Suprapubic skin (tissue), 4 donors: ENCODE data around the gene ZNF804A. TPM values are rescaled to one million over a fixed set of nuclear protein-coding genes. Genes with fewer than 3 reads are reported as not detected.

Experiments used
- DNase-seq, 2 donors: peaks; one replicate each; pipeline ENCODE4 v3.0.0-alpha.2; 2019; ENCODE audit warnings: low spot score in 2 of 2
- H3K27ac ChIP-seq: fragments of 200-600 bp; sonication (generic); one replicate; pipeline ENCODE4 v1.5.1; 2019
- H3K27me3 ChIP-seq: fragments of 200-600 bp; sonication (generic); one replicate; pipeline ENCODE4 v1.5.1; 2019
- H3K36me3 ChIP-seq: fragments of 200-600 bp; sonication (generic); one replicate; pipeline ENCODE4 v1.5.1; 2019
- H3K4me1 ChIP-seq: fragments of 200-600 bp; sonication (generic); one replicate; pipeline ENCODE4 v1.5.1; 2019
- H3K4me3 ChIP-seq: fragments of 200-600 bp; sonication (generic); one replicate; pipeline ENCODE4 v1.5.1; 2019; ENCODE audit warnings: mild to moderate bottlenecking
- H3K9me3 ChIP-seq: fragments of 200-600 bp; sonication (generic); one replicate; pipeline ENCODE4 v1.5.1; 2019
- CTCF ChIP-seq, 2 donors: fragments of 200-600 bp in 1 of 2; fragments of 450-650 bp in 1 of 2; sonication (generic) in 1 of 2; IDR thresholded peaks; one replicate each; pipeline ENCODE4 v1.5.1; 2016 to 2019; ENCODE audit warnings: antibody characterized with exemption in 2 of 2, mild to moderate bottlenecking in 1 of 2, moderate library complexity in 1 of 2
- EP300 ChIP-seq: sonication (generic); formaldehyde crosslinking; IDR thresholded peaks from one replicate; pipeline ENCODE4 v1.6.1; 2017; ENCODE audit warnings: antibody characterized with exemption
- POLR2A ChIP-seq, 2 donors: fragments of 450-650 bp; IDR thresholded peaks; one replicate each; pipeline ENCODE4 v1.6.1; 2017; ENCODE audit warnings: antibody characterized with exemption in 2 of 2, mild to moderate bottlenecking in 2 of 2, moderate library complexity in 2 of 2
- POLR2AphosphoS5 ChIP-seq, 3 donors: sonication (generic); formaldehyde crosslinking; IDR thresholded peaks; one replicate each; pipeline ENCODE4 v1.6.1; 2017; ENCODE audit warnings: antibody characterized with exemption in 3 of 3
- WGBS: methylation state at CpG from one replicate; pipeline ENCODE4 v1.1.5; 2018; 5-methylcytosine and 5-hydroxymethylcytosine counted together
- total RNA-seq, 4 donors: library from RNA; depleted of rRNA; stranded (reverse); fragments of >200 nt; gene quantifications; one replicate each; pipeline ENCODE4 v1.1.0, GENCODE V29; 2016

ZNF804A gene
- total RNA-seq, 4 donors from 2014 or later = 1.0 TPM; not detected in 3

- H3K36me3 ChIP-seq = no peaks in the 10 kb centered on the region
- no peak overlapping the region for H3K27ac ChIP-seq
- no peak overlapping the region for H3K4me3 ChIP-seq
- no peaks in the 10 kb centered on the region for H3K27me3 ChIP-seq
- H3K9me3 ChIP-seq = no peaks in the 10 kb centered on the region
- WGBS = 88% methylated on average over 5 of the region's 10 CpGs
- TF ChIP-seq POLR2AphosphoS5 (IDR thresholded peaks at IDR 0.05) (no peak), EP300 (no peak), POLR2A (IDR thresholded peaks at IDR 0.05) (no peak), CTCF (IDR thresholded peaks at IDR 0.05) (no peak)
- no peaks in the 10 kb centered on the region for H3K4me1 ChIP-seq
- no peak for DNase-seq
Measured at GRCh38 chr2:184681642-184682321, 83.5 kb downstream of the ZNF804A start.

- Histone ChIP-seq H3K27me3 (no peaks in the 10 kb centered on the region), H3K4me3 (no peak overlapping the region), H3K36me3 (no peaks in the 10 kb centered on the region), H3K9me3 (no peaks in the 10 kb centered on the region), H3K27ac (no peak overlapping the region), H3K4me1 (no peaks in the 10 kb centered on the region)
- 23% methylated on average over 3 of the region's 3 CpGs for WGBS
- no peak for DNase-seq
- TF ChIP-seq EP300 (no peak), POLR2AphosphoS5 (IDR thresholded peaks at IDR 0.05) (no peak), POLR2A (IDR thresholded peaks at IDR 0.05) (no peak), CTCF (IDR thresholded peaks at IDR 0.05) (no peak)
Measured at GRCh38 chr2:184683911-184684310, 85.6 kb downstream of the ZNF804A start.

GRCh38 chr2:184685999-184686841 is 87.9 kb downstream of the ZNF804A start:
- H3K27me3 ChIP-seq = no peaks in the 10 kb centered on the region
- no peaks in the 10 kb centered on the region for H3K36me3 ChIP-seq
- H3K4me1 ChIP-seq = no peaks in the 10 kb centered on the region
- H3K9me3 ChIP-seq = no peaks in the 10 kb centered on the region
- H3K4me3 ChIP-seq = no peak overlapping the region
- TF ChIP-seq POLR2AphosphoS5 (IDR thresholded peaks at IDR 0.05) (no peak), CTCF (IDR thresholded peaks at IDR 0.05) (no peak), EP300 (no peak), POLR2A (IDR thresholded peaks at IDR 0.05) (no peak)
- no peak for DNase-seq
- WGBS = 72% methylated on average over 4 of the region's 6 CpGs
- no peak overlapping the region for H3K27ac ChIP-seq

GRCh38 chr2:184689638-184690037 is 91.3 kb downstream of the ZNF804A start:
- H3K9me3 ChIP-seq = no peaks in the 10 kb centered on the region
- H3K27ac ChIP-seq = no peak overlapping the region
- H3K36me3 ChIP-seq = no peaks in the 10 kb centered on the region
- no peak for DNase-seq
- H3K27me3 ChIP-seq = no peaks in the 10 kb centered on the region
- no peak overlapping the region for H3K4me3 ChIP-seq
- WGBS = 80% methylated on average over 1 of the region's 1 CpG
- H3K4me1 ChIP-seq = no peaks in the 10 kb centered on the region
- no peak for TF ChIP-seq POLR2AphosphoS5 (IDR thresholded peaks at IDR 0.05)
- no peak for TF ChIP-seq EP300
- TF ChIP-seq CTCF (IDR thresholded peaks at IDR 0.05) = no peak
- TF ChIP-seq POLR2A (IDR thresholded peaks at IDR 0.05) = no peak

- no peak overlapping the region for H3K27ac ChIP-seq
- no peaks in the 10 kb centered on the region for H3K9me3 ChIP-seq
- no peak overlapping the region for H3K4me3 ChIP-seq
- H3K36me3 ChIP-seq = no peaks in the 10 kb centered on the region
- no peaks in the 10 kb centered on the region for H3K27me3 ChIP-seq
- 57% methylated on average over 3 of the region's 3 CpGs for WGBS
- DNase-seq = no peak
- TF ChIP-seq POLR2A (IDR thresholded peaks at IDR 0.05) (no peak), EP300 (no peak), CTCF (IDR thresholded peaks at IDR 0.05) (no peak), POLR2AphosphoS5 (IDR thresholded peaks at IDR 0.05) (no peak)
- no peaks in the 10 kb centered on the region for H3K4me1 ChIP-seq
Measured at GRCh38 chr2:184692141-184692734, 93.9 kb downstream of the ZNF804A start.
